IMR-90 (cell line): ENCODE data around the gene RAD21L1. TPM values are rescaled to one million over a fixed set of nuclear protein-coding genes. Genes with fewer than 3 reads are reported as not detected.

Source experiments
- SMC3 ChIP-seq: fragments of 150-350 bp; IDR thresholded peaks from 2 replicates; pipeline ENCODE4 v1.6.1; 2016; ENCODE audit warnings: low read depth, mild to moderate bottlenecking, antibody characterized with exemption, low read length, moderate library complexity
- USF2 ChIP-seq: fragments of 150-350 bp; IDR thresholded peaks from 2 replicates; pipeline ENCODE4 v1.6.1; 2017; ENCODE audit warnings: mild to moderate bottlenecking, antibody characterized with exemption, low read length, low read depth
- polyA plus RNA-seq, 3 experiments: library from polyadenylated mRNA; depleted of rRNA; stranded (reverse); fragments of >200 nt; gene quantifications; 2 replicates each; pipeline ENCODE4 v1.2.3, GENCODE V29; 2012; ENCODE audit warnings: low replicate concordance in 1 of 3
- total RNA-seq: library from RNA; depleted of rRNA; stranded (reverse); fragments of >200 nt; gene quantifications from 2 replicates; pipeline ENCODE4 v1.2.3, GENCODE V29; 2012

The RAD21L1 gene
- total and polyA plus RNA-seq, 2 of the 4 experiments (the other 2 are of a cell fraction): not detected

GRCh38 chr20:1280195-1281102 lies 54.6 kb downstream of the RAD21L1 start (continued):
- TF ChIP-seq USF2 (no peak), SMC3 (no peak)
